GM15510 (cell line): ENCODE measurements around the gene DGCR8.

Experiments
- POLR2A ChIP-seq: IDR thresholded peaks from 3 replicates; pipeline ENCODE4 v1.6.1; 2011; ENCODE audit warnings: borderline replicate concordance; ENCODE audit not compliant: insufficient read length; ENCODE audit errors: extremely low read depth

The DGCR8 gene

DNA sequence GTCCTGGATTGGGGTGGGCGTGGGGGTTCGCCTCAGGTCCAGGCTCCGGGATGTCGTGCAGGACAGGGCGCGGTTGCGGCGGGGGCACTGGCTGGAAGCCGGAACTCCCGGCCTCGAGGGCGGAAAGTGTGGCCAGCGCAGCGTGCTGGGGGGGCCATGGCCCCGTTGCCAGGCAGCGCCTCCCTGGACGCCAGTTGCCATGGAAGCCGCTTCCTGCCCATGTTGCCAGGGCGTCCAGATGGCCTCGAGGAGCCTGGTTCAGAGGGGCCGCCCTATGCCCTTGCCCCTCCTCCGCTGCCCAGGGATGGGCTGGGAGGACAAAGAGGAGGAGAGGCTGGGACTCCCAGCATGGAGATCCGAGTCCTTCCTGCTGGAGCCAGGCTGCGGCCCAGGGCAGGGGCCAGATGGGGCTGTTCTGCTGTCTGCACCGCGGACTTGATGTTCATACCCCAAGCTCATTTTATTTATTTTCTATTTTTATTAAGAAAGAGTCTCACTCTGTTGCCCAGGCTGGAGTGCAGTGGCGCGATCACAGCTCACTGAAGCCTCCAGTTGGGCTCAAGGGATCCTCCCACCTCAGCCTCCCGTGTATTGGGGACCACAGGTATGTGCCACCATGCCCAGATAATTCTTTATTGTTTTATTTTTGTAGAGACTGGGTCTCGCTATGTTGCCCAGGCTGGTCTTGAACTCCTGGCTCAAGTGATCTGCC lies 75.4 kb downstream of the DGCR8 start:
- TF ChIP-seq POLR2A, result no peak

DNA sequence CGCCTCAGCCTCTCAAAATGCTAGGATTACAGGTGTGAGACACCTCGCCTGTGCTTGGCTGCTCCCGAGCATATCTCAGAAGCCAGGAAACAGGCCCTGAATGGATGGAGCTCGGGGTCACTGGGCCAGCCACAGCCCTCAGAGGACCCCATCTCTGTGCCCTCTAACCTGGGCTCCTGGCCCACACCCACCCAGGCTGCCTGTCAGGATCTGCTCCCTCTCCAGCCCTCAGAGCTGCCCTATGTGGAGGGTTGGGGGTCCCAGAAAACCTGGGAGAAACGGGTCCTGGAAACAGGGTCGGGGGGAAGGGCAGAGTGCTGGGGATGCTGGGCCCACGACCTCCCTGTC lies 76.0 kb downstream of the DGCR8 start:
- no peak for TF ChIP-seq POLR2A

DNA sequence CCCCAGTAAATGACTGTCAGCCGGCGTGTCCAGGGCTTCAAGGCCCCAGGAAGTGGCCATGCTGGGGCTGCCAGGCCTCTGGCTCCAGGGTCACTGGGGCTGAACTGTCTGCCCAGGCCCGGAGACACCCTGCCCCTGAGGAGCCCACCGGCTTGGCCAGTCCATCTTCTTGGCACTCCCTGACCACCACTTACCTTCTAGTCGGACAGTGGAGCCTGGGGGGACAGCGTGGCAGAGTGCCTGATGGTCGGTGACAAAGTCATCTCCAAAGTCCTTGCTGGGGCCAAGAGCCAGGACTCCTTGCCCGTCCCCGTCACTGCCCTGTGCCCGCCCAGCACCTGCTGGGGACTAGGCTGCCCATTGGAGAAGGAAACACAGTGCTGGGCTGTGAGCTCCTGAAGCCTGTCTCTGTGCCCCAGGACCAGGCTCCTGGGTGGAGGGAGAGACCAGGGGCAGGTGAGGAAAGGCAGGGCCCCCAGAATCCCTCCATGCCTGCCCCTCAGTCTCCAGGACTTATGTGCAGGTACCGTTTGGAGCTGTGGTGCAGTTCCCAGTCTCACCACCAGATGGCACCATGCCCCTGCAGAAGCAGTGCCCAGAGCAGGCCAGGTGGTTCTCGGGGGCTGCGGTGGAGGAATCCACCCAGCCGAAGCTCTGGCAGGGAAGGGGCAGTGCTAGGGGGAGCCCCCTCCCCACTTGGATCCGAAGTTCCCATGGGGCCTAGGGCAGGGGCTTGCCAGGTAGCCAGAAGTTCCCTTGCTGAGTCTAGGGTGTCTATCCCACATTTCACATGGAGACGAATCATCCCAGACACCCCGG lies 76.8 kb downstream of the DGCR8 start:
- TF ChIP-seq POLR2A, result no peak

DNA sequence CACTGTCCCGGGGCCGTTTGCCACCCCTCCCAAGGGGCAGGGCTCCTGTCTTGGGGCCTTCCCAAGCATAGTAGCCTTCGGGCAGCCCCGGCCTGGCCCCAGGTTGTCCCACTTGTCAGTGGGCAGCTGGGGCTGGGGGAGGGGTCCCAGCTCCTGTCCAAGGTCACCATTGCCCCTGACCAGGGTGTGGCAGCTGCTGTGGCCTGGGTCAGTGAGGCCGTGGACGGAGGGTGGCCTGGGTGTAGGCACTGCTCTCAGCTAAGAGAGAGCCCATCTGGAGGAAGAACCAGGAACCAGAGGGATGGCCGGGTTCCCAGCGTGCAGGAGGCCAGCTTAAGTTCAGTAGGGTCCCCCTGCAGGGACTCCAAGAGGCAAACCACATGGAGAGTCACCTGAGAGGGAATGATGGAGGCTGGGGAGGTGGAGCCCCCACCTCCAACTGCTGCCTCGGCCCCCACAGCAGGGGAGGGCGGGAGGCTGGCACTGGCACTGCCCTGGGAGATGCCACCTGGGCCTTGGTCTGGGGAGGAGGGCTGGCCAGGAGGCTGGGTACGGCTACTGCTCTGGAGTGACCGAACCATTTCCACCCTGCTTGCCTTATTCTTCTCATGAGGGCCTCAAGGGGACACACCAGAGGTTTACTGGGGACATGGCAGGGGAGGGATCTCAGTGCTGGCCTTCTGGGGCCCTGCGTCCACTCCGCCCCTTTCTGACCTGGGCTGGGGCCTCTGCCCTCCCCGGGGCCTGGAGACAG lies 77.6 kb downstream of the DGCR8 start:
- no peak for TF ChIP-seq POLR2A

DNA sequence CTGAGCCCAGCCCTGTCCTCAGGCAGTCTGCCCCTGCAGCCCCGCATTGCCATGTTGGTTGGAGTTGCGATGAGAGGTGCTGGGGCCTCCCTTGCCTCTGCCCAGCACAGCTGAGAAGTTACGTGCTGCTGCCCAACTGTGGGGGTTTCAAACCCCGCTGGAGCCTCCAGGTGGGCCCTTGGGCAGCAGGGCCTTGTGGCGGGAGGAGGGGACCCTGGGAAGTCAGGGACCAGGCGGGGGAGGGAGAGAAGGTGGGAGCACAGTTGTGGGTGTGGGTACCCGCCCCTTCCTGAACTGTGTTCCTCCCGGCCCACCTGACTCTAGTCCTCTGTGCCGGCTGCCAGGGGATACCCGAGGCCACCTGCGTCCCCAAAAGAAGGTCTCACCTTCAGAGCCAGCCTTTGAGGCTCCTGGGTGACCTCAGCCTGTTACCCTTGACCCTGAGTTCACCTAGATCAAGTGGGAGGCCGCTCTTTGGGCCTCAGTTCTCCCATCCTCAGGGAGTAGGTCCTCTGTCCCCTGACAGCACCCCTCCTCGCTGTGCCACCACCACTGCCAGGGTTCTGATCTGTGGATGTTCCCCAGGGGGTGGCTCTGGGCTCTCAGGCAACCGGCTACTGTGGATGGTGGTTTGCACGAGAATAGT lies 78.5 kb downstream of the DGCR8 start:
- no peak for TF ChIP-seq POLR2A

DNA sequence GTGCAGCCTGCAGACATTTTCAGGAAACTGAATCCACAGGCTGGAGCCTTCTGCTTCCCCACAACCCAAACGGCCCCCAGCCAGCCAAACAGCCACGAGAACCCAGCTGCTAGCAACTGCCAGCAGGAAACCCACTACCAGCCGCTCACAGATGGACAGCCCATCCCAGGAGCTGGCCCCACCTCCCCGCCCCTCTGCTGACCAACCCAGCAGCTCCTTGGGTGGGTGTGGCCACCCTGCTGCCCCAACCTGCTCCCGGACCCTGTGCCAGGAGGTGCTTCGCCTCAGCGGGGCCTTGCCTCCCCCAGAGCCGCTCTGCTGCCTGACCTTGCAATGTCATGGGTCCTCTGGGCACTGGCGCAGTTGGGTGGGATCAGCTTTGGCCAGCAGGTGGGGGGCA lies 79.0 kb downstream of the DGCR8 start:
- no peak for TF ChIP-seq POLR2A

DNA sequence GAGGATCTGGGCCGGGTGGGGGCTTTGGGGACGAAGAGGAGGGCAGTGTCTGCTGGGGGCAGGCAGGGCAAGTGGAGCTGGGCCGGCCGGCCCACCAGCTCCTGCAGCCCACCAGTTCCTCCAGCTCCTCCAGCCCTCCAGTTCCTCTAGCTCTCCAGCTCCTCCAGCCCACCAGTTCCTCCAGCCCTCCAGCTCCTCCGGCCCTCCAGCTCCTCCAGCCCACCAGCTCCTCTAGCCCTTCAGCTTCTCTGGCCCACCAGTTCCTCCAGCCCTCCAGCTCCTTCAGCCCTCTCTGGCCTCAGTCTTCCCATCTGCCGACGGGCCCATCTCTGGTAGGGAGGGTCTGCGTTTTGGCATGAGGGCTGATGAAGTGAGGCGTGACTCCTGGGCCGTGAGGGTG lies 80.0 kb downstream of the DGCR8 start:
- no peak for TF ChIP-seq POLR2A
